GM19463 (cell line): ENCODE measurements around the gene ARHGAP10.
"Not testable (repeated sequence)": the region's sequence is repeated elsewhere in the genome, so short reads cannot be mapped to it uniquely, and the experiment has no call there.

Experiments used
- ATAC-seq: cut with Tn5 transposase; IDR thresholded peaks from one replicate; pipeline ENCODE4 v1.9.1; 2021; ENCODE audit warnings: mild to moderate bottlenecking, moderate library complexity; ENCODE audit not compliant: unreplicated experiment

ARHGAP10 gene

GRCh38 chr4:147791341-147791740 is 59.5 kb downstream of the ARHGAP10 start:
- ATAC-seq = no peak

- no peak for ATAC-seq
Observed at GRCh38 chr4:147791865-147792264, 60.0 kb downstream of the ARHGAP10 start.

- ATAC-seq = peak; percentile 30
Observed at GRCh38 chr4:147793569-147794313, 61.9 kb downstream of the ARHGAP10 start.

- peak; percentile 14 for ATAC-seq
Observed at GRCh38 chr4:147794314-147794680, 62.4 kb downstream of the ARHGAP10 start.

GRCh38 chr4:147794787-147795413 is 63.0 kb downstream of the ARHGAP10 start:
- peak; percentile 77 for ATAC-seq

GRCh38 chr4:147799057-147799456 is 67.2 kb downstream of the ARHGAP10 start:
- ATAC-seq = not testable (repeated sequence)

GRCh38 chr4:147799986-147800555 is 68.2 kb downstream of the ARHGAP10 start:
- peak; percentile 94 for ATAC-seq

GRCh38 chr4:147801820-147802219 is 69.9 kb downstream of the ARHGAP10 start:
- no peak for ATAC-seq

GRCh38 chr4:147802346-147802745 is 70.5 kb downstream of the ARHGAP10 start:
- ATAC-seq = no peak

GRCh38 chr4:147805946-147806345 is 74.1 kb downstream of the ARHGAP10 start:
- ATAC-seq = no peak

- ATAC-seq = no peak
Observed at GRCh38 chr4:147808447-147808846, 76.6 kb downstream of the ARHGAP10 start.

GRCh38 chr4:147809211-147809610 is 77.3 kb downstream of the ARHGAP10 start:
- no peak for ATAC-seq

GRCh38 chr4:147811878-147812277 is 80.0 kb downstream of the ARHGAP10 start:
- no peak for ATAC-seq

GRCh38 chr4:147813109-147813773 is 81.4 kb downstream of the ARHGAP10 start:
- no peak for ATAC-seq

- ATAC-seq = no peak
Observed at GRCh38 chr4:147813973-147814372, 82.1 kb downstream of the ARHGAP10 start.

GRCh38 chr4:147814376-147814775 is 82.5 kb downstream of the ARHGAP10 start:
- ATAC-seq = no peak

- no peak for ATAC-seq
Observed at GRCh38 chr4:147815741-147816140, 83.9 kb downstream of the ARHGAP10 start.

GRCh38 chr4:147816382-147817254 is 84.7 kb downstream of the ARHGAP10 start:
- no peak for ATAC-seq

- ATAC-seq = no peak
Observed at GRCh38 chr4:147820975-147821374, 89.1 kb downstream of the ARHGAP10 start.

GRCh38 chr4:147821555-147821954 is 89.7 kb downstream of the ARHGAP10 start:
- ATAC-seq = peak; percentile 69

GRCh38 chr4:147822128-147822527 is 90.2 kb downstream of the ARHGAP10 start:
- no peak for ATAC-seq
